Aorta (tissue), 5 donors: Measurements from ENCODE around the gene SMC1B. TPM values are rescaled to one million over a fixed set of nuclear protein-coding genes. Genes with fewer than 3 reads are reported as not detected.

Experiments used
- ATAC-seq: fragments of 200-7000 bp; cut with Tn5 transposase; one replicate; pipeline ENCODE4 v1.9.1; 2022; ENCODE audit warnings: moderate library complexity; ENCODE audit not compliant: low FRiP score
- DNase-seq, 2 donors: peaks; one replicate each; pipeline ENCODE4 v3.0.0-alpha.2; 2020
- H3K27ac ChIP-seq, 2 donors: one replicate each; pipeline ENCODE4 v1.5.1; 2013; ENCODE audit warnings: low read length in 2 of 2, mild to moderate bottlenecking in 2 of 2, moderate library complexity in 2 of 2, control low read depth in 1 of 2, inconsistent platforms in 1 of 2, low read depth in 1 of 2
- H3K27me3 ChIP-seq, 2 donors: one replicate each; pipeline ENCODE4 v1.6.1; 2013; ENCODE audit warnings: control low read depth in 1 of 2, low read length in 1 of 2, mild to moderate bottlenecking in 1 of 2, moderate library complexity in 1 of 2; ENCODE audit not compliant: insufficient read depth in 2 of 2, control insufficient read depth in 1 of 2
- H3K36me3 ChIP-seq, 2 donors: one replicate each; pipeline ENCODE4 v1.6.1; 2013; ENCODE audit warnings: control low read depth in 1 of 2, low read length in 1 of 2, mild to moderate bottlenecking in 1 of 2; ENCODE audit not compliant: insufficient read depth in 2 of 2, control insufficient read depth in 1 of 2
- H3K4me1 ChIP-seq, 2 donors: one replicate each; pipeline ENCODE4 v1.6.1; 2013; ENCODE audit warnings: low read length in 2 of 2, control low read depth in 1 of 2, mild to moderate bottlenecking in 1 of 2, moderate library complexity in 1 of 2; ENCODE audit not compliant: insufficient read depth in 2 of 2, control insufficient read depth in 1 of 2
- H3K4me3 ChIP-seq, 2 donors: one replicate each; pipeline ENCODE4 v1.5.1; 2013; ENCODE audit warnings: low read length in 2 of 2, control low read depth in 1 of 2, mild to moderate bottlenecking in 1 of 2
- H3K9me3 ChIP-seq: one replicate; pipeline ENCODE4 v1.6.1; 2013; ENCODE audit warnings: mild to moderate bottlenecking, low read length; ENCODE audit not compliant: control insufficient read depth
- WGBS, 2 donors: extraction: QIAGEN DNeasy Blood & Tissue Kit; methylation state at CpG; one replicate each; pipeline ENCODE4 v1.1.7; 2013; 5-methylcytosine and 5-hydroxymethylcytosine counted together
- intact Hi-C, 2 donors: fragments of 100-400 bp; cut with DNase I; formaldehyde crosslinking; loops; one replicate each; pipeline versions ENCODE4 v1.14.2 to v1.15.0; 2022
- polyA plus RNA-seq, 2 donors: library from polyadenylated mRNA; stranded (reverse); fragments of 200-250 nt; gene quantifications; one replicate each; pipeline ENCODE4 v1.2.3, GENCODE V29; 2013
- total RNA-seq, 2 donors: library from RNA; stranded (reverse); fragmentation: NEBNext Ultra II Directional; extraction: Animal tissue kit (Norgen Biotek cat#: 25700); gene quantifications; one replicate each; pipeline ENCODE4 v1.2.1, GENCODE V29; 2021
- donor health status: healthy with polysubstance abuse.
- donor health status: Bipolar disorder and iron deficiency.
- donor health status: DM: no; HTN: no; CAD: no.
- donor health status: DM: no; HTN: no; CAD: no.
- donor health status: DM: yes; HTN: yes; CAD: no.

Gene SMC1B
- total and polyA plus RNA-seq, 4 donors, result not detected

DNA sequence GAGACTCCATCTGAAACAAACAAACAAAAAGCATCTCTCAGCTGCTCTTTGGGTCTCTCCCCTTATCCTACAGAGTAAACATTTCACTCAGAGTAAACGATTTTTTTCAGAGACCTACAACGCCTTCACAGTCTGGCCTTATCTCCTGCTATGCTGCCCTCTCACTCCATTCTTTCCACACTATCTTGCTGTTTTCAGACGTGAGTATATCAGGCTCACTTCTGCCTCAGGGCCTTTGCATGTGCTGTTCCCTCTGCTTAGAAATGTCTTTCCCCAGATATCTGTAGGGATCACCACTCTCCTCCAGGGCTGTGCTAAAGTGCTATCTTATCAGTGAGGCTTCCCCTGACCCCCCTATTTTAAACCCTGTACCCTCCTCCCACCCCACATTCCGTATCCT, 6.6 kb upstream of the SMC1B start:
- ATAC-seq, result no peak
- no peaks in the 10 kb centered on the region for H3K36me3 ChIP-seq
- intact Hi-C loops, result no loop called here
- H3K4me1 ChIP-seq, result no peaks in the 10 kb centered on the region
- H3K4me3 ChIP-seq, result no peak overlapping the region
- no peak for DNase-seq
- no peak overlapping the region for H3K27ac ChIP-seq
- WGBS, 2 donors, result 91 to 94% methylated on average over 4 of the region's 4 CpGs
- no peaks in the 10 kb centered on the region for H3K27me3 ChIP-seq
- H3K9me3 ChIP-seq, result no peaks in the 10 kb centered on the region

DNA sequence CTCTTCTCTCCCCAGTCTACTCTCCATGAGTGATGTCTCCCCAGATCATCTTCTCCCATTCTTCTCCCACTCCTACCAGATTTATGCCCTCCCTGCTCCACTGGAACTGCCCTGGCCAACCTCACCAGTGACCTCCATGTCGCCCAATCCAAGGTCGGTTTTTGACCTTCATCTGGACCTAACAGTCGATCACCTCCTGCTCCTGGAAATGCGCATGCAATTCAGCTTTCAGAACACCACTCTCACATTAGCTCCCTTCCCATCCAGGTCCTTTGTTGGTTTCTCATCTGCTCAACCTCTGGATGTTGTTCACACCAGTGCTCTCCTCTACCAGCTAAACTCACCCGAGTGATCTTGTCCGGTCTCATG, 5.4 kb upstream of the SMC1B start:
- intact Hi-C loops, result no loop called here
- no peaks in the 10 kb centered on the region for H3K36me3 ChIP-seq
- 95 to 96% methylated on average over 6 of the region's 6 CpGs for WGBS, 2 donors
- no peaks in the 10 kb centered on the region for H3K27me3 ChIP-seq
- H3K4me1 ChIP-seq, result no peaks in the 10 kb centered on the region
- no peak overlapping the region for H3K27ac ChIP-seq
- H3K4me3 ChIP-seq, result no peak overlapping the region
- DNase-seq, result no peak
- ATAC-seq, result no peak
- no peaks in the 10 kb centered on the region for H3K9me3 ChIP-seq

DNA sequence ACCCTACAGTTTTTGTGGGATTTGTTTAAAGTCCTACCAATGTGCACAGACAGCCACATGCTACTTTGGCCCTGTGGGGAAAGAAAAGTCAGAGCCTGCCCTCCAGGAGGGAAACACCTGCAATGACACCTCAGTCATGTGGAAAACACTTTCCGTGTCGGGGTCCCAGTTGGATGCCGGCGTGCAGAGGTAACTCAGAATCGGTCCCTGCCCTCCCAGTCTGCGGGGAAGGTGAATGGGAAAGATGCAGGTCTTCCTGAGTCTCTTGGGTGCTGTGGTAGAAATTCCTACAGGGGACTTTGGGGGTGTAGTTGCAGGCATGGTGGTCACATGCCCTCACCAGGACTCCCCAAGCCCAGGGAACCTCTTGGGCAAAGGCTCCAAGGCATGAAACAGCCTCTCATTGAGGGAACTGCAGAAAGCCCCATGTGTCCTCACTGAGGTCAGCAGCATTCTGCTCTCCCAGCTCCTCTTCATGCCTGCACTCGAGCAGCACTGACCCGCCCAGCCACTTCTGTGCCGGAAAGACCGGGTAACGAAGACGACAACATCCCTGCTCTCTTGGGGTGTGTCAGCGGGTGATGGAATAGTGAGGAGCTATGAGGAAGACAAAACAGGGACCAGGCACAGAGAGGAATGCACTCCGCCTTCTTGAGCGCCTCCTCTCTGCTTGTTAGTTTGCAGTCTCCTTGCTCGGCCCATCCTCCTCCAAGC, 4.8 kb upstream of the SMC1B start:
- H3K9me3 ChIP-seq, result no peaks in the 10 kb centered on the region

DNA sequence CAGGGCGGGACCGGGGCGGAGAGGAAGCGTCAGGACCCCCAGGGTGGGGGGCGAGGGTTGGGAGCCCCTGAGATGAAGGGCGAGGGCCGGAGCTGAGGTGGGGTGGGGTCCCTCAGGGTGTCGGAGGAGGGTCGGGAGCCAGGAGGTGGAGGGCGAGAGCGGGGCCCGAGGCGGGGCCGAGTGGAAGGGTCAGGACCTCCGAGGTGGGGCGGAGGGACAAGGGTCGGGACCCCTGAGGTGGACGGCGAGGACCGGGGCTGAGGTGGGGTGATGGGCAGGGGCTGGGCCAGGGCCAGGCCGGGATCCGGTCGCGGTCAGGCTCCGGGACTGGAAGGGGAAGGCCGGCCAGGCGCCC, 409 bp downstream of the SMC1B start:
- peak; percentile 65 for ATAC-seq
- Histone ChIP-seq H3K9me3 (no peaks in the 10 kb centered on the region), H3K36me3 (no peaks in the 10 kb centered on the region), H3K27ac (no peak overlapping the region), H3K27me3 (no peaks in the 10 kb centered on the region), H3K4me1 (no peaks in the 10 kb centered on the region), H3K4me3 (no peak overlapping the region)
- WGBS, 2 donors, result 86 to 93% methylated on average over 27 of the region's 27 CpGs
- no peak for DNase-seq
- intact Hi-C loops, result loop anchor here in 1 of 2 donors (5.0 kb wide), 1 partner anchor 96 kb away; no protein-coding TSS in a partner anchor

More for the DNA sequence above, 4.8 kb upstream of the SMC1B start:
- ATAC-seq (no peak), DNase-seq (no peak)
- no peaks in the 10 kb centered on the region for H3K36me3 ChIP-seq
- no peaks in the 10 kb centered on the region for H3K4me1 ChIP-seq
- no peak overlapping the region for H3K4me3 ChIP-seq
- H3K27me3 ChIP-seq, result no peaks in the 10 kb centered on the region
- 94 to 96% methylated on average over 16 of the region's 16 CpGs for WGBS, 2 donors
- intact Hi-C loops, result no loop called here
- H3K27ac ChIP-seq, result no peak overlapping the region

DNA sequence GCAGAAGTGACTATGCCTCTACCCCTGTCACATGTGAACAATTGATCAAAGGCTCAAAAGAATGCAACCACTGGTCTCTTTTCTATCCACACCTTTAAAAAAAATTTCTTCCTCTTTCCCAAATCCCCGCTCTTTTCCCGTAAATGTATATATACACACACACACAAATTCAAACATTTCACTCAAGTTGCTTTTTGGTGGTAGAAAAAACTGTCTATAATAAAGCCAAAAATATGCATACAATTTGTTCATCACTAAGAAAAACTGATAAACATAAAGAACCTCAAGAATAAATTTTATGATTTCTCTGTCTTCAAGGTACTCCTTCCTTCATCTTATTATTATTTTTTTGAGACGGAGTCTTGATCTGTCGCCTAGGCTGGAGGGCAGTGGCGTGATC, 5.6 kb downstream of the SMC1B start:
- Histone ChIP-seq H3K36me3 (no peaks in the 10 kb centered on the region), H3K27me3 (no peaks in the 10 kb centered on the region), H3K27ac (no peak overlapping the region), H3K4me1 (no peaks in the 10 kb centered on the region), H3K9me3 (peaks cover 2% of the 10 kb centered on the region), H3K4me3 (no peak overlapping the region)
- intact Hi-C loops, result no loop called here
- WGBS, 2 donors, result 97 to 98% methylated on average over 5 of the region's 5 CpGs
- ATAC-seq (no peak), DNase-seq (no peak)

- DNase-seq (no peak), ATAC-seq (no peak)
- Histone ChIP-seq H3K36me3 (no peaks in the 10 kb centered on the region), H3K9me3 (peaks cover 2% of the 10 kb centered on the region), H3K4me3 (no peak overlapping the region), H3K27ac (no peak overlapping the region), H3K4me1 (no peaks in the 10 kb centered on the region), H3K27me3 (no peaks in the 10 kb centered on the region)
- 83 to 86% methylated on average over 3 of the region's 3 CpGs for WGBS, 2 donors
- intact Hi-C loops, result no loop called here
Observed at GRCh38 chr22:45402466-45402985, 10.9 kb downstream of the SMC1B start.

GRCh38 chr22:45399712-45400445, 13.5 kb downstream of the SMC1B start:
- Histone ChIP-seq H3K27me3 (no peaks in the 10 kb centered on the region), H3K4me3 (no peak overlapping the region), H3K36me3 (no peaks in the 10 kb centered on the region), H3K27ac (no peak overlapping the region), H3K9me3 (no peaks in the 10 kb centered on the region), H3K4me1 (no peaks in the 10 kb centered on the region)
- intact Hi-C loops, result no loop called here
- DNase-seq, result no peak
- WGBS, 2 donors, result 94 to 95% methylated on average over 5 of the region's 5 CpGs
- no peak for ATAC-seq

DNA sequence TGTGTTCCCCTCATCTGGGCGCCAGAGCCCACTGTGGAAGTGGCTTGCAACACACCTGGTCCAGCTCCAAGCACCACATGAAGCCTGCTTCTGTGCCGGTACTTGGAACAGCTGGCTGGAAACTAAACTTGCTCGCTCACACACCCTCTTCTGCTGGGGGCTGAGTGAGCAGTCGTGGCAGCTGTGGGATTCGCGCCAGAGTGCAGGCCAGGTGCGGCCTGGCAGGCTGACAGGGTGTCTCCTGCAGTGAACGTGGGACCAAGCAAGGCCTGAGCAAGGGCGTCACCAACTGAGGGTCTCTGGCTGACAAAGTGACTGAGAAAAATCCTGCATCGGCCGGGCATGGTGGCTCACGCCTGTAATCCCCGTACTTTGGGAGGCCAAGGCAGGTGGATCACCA, 15.2 kb downstream of the SMC1B start:
- Histone ChIP-seq H3K4me3 (no peak overlapping the region), H3K27me3 (no peaks in the 10 kb centered on the region), H3K36me3 (no peaks in the 10 kb centered on the region), H3K4me1 (no peaks in the 10 kb centered on the region), H3K27ac (no peak overlapping the region), H3K9me3 (no peaks in the 10 kb centered on the region)
- ATAC-seq, result no peak
- WGBS, 2 donors, result 87 to 88% methylated on average over 13 of the region's 13 CpGs
- intact Hi-C loops, result no loop called here
- DNase-seq, result no peak

DNA sequence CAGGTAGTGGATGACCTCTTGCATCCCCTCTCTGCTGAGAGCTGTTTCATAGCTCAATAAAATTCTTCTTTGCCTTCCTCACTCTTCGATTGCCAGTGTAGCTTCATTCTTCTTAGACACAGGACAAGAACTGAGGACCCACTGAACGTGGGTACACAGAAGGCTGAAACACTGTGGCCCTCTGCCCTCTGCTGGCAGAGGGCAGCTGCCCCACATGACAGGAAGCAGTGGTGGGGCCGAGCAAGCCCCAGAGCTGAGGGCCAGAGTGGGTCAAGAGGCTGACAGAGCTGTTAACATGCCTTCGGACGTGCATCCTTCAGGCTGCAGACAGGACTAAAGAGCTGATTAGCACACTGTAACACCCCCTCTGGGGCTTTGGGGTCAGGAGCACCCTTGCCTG, 15.6 kb downstream of the SMC1B start:
- Histone ChIP-seq H3K9me3 (no peaks in the 10 kb centered on the region), H3K4me3 (no peak overlapping the region), H3K27ac (no peak overlapping the region), H3K4me1 (no peaks in the 10 kb centered on the region), H3K27me3 (no peaks in the 10 kb centered on the region), H3K36me3 (no peaks in the 10 kb centered on the region)
- DNase-seq (no peak), ATAC-seq (no peak)
- intact Hi-C loops, result no loop called here
- WGBS, 2 donors, result 84 to 85% methylated on average over 5 of the region's 5 CpGs
